Pericardium fibroblast (primary cell): ENCODE measurements around the gene SLC15A1. TPM values are rescaled to one million over a fixed set of nuclear protein-coding genes. Genes with fewer than 3 reads are reported as not detected.

Source experiments
- total RNA-seq: library from RNA; depleted of rRNA; stranded (reverse); fragments of >200 nt; gene quantifications from 2 replicates; pipeline ENCODE4 v1.2.3, GENCODE V29; 2015

SLC15A1 gene
- total RNA-seq: not detected in 2 replicates

GRCh38 chr13:98752467-98753290 is at the start of gene SLC15A1:
SLC15A1 (minus strand) TSS chr13:98752672; CDS start chr13:98752598, 74 bp downstream.

Other genes starting within 250 kb of the SLC15A1 start
- gene STK24, start 175.6 kb downstream of the SLC15A1 start, total RNA-seq: 53.3 and 66.0 TPM in 2 replicates
- gene DOCK9, start 225.4 kb upstream of the SLC15A1 start, total RNA-seq: 11.0 and 18.4 TPM in 2 replicates